Measurements from ENCODE around the gene B4GALT2.

B4GALT2 gene

GRCh38 chr1:44012404-44012803, 33.4 kb downstream of the B4GALT2 start:
- Histone ChIP-seq H3K9ac (ENCODE audit: low read length) (no peak overlapping the region), H3K4me1 (ENCODE audit: control insufficient read depth, insufficient read depth, low read length) (peaks cover 7% of the 10 kb centered on the region)

GRCh38 chr1:44012941-44013609, 34.1 kb downstream of the B4GALT2 start:
- Histone ChIP-seq H3K4me1 (ENCODE audit: control insufficient read depth, insufficient read depth, low read length) (peaks cover 7% of the 10 kb centered on the region), H3K36me3 (ENCODE audit: control insufficient read depth, insufficient read depth, low read length) (no peaks in the 10 kb centered on the region), H3K4me3 (ENCODE audit: low read length) (no peak overlapping the region), H3K9me3 (ENCODE audit: control insufficient read depth, low read length) (no peaks in the 10 kb centered on the region), H3K27me3 (ENCODE audit: control insufficient read depth, insufficient read depth, low read length) (no peaks in the 10 kb centered on the region), H3K9ac (ENCODE audit: low read length) (no peak overlapping the region)

More at GRCh38 chr1:44012404-44012803, 33.4 kb downstream of the B4GALT2 start:
- H3K4me3 ChIP-seq (ENCODE audit: low read length) = no peak overlapping the region
- H3K27me3 ChIP-seq (ENCODE audit: control insufficient read depth, insufficient read depth, low read length) = no peaks in the 10 kb centered on the region
- no peaks in the 10 kb centered on the region for H3K36me3 ChIP-seq (ENCODE audit: control insufficient read depth, insufficient read depth, low read length)
- H3K9me3 ChIP-seq (ENCODE audit: control insufficient read depth, low read length) = no peaks in the 10 kb centered on the region

- Histone ChIP-seq H3K9me3 (ENCODE audit: control insufficient read depth, low read length) (no peaks in the 10 kb centered on the region), H3K9ac (ENCODE audit: low read length) (no peak overlapping the region), H3K36me3 (ENCODE audit: control insufficient read depth, insufficient read depth, low read length) (no peaks in the 10 kb centered on the region), H3K4me3 (ENCODE audit: low read length) (no peak overlapping the region), H3K27me3 (ENCODE audit: control insufficient read depth, insufficient read depth, low read length) (no peaks in the 10 kb centered on the region), H3K4me1 (ENCODE audit: control insufficient read depth, insufficient read depth, low read length) (peaks cover 7% of the 10 kb centered on the region)
Observed at GRCh38 chr1:44013949-44014348, 34.9 kb downstream of the B4GALT2 start.

GRCh38 chr1:44014365-44015104, 35.5 kb downstream of the B4GALT2 start:
- H3K27me3 ChIP-seq (ENCODE audit: control insufficient read depth, insufficient read depth, low read length) = no peaks in the 10 kb centered on the region
- no peak overlapping the region for H3K9ac ChIP-seq (ENCODE audit: low read length)
- no peak overlapping the region for H3K4me3 ChIP-seq (ENCODE audit: low read length)
- no peaks in the 10 kb centered on the region for H3K9me3 ChIP-seq (ENCODE audit: control insufficient read depth, low read length)
- H3K36me3 ChIP-seq (ENCODE audit: control insufficient read depth, insufficient read depth, low read length) = no peaks in the 10 kb centered on the region
- H3K4me1 ChIP-seq (ENCODE audit: control insufficient read depth, insufficient read depth, low read length) = peaks cover 7% of the 10 kb centered on the region

- peaks cover 7% of the 10 kb centered on the region for H3K4me1 ChIP-seq (ENCODE audit: control insufficient read depth, insufficient read depth, low read length)
Observed at GRCh38 chr1:44015206-44015605, 36.2 kb downstream of the B4GALT2 start.

GRCh38 chr1:44016041-44016889, 37.3 kb downstream of the B4GALT2 start:
- peaks cover 7% of the 10 kb centered on the region for H3K4me1 ChIP-seq (ENCODE audit: control insufficient read depth, insufficient read depth, low read length)
- H3K4me3 ChIP-seq (ENCODE audit: low read length) = no peak overlapping the region
- H3K27me3 ChIP-seq (ENCODE audit: control insufficient read depth, insufficient read depth, low read length) = no peaks in the 10 kb centered on the region
- H3K9ac ChIP-seq (ENCODE audit: low read length) = no peak overlapping the region
- H3K9me3 ChIP-seq (ENCODE audit: control insufficient read depth, low read length) = no peaks in the 10 kb centered on the region
- no peaks in the 10 kb centered on the region for H3K36me3 ChIP-seq (ENCODE audit: control insufficient read depth, insufficient read depth, low read length)

More at GRCh38 chr1:44015206-44015605, 36.2 kb downstream of the B4GALT2 start:
- H3K27me3 ChIP-seq (ENCODE audit: control insufficient read depth, insufficient read depth, low read length) = no peaks in the 10 kb centered on the region
- no peak overlapping the region for H3K9ac ChIP-seq (ENCODE audit: low read length)
- H3K36me3 ChIP-seq (ENCODE audit: control insufficient read depth, insufficient read depth, low read length) = no peaks in the 10 kb centered on the region
- H3K4me3 ChIP-seq (ENCODE audit: low read length) = no peak overlapping the region
- no peaks in the 10 kb centered on the region for H3K9me3 ChIP-seq (ENCODE audit: control insufficient read depth, low read length)

- H3K9me3 ChIP-seq (ENCODE audit: control insufficient read depth, low read length) = no peaks in the 10 kb centered on the region
- no peak overlapping the region for H3K9ac ChIP-seq (ENCODE audit: low read length)
- no peaks in the 10 kb centered on the region for H3K27me3 ChIP-seq (ENCODE audit: control insufficient read depth, insufficient read depth, low read length)
- H3K4me1 ChIP-seq (ENCODE audit: control insufficient read depth, insufficient read depth, low read length) = peaks cover 7% of the 10 kb centered on the region
- no peaks in the 10 kb centered on the region for H3K36me3 ChIP-seq (ENCODE audit: control insufficient read depth, insufficient read depth, low read length)
- no peak overlapping the region for H3K4me3 ChIP-seq (ENCODE audit: low read length)
Observed at GRCh38 chr1:44016890-44017400, 37.9 kb downstream of the B4GALT2 start.

GRCh38 chr1:44019466-44019948, 40.5 kb downstream of the B4GALT2 start:
- Histone ChIP-seq H3K4me1 (ENCODE audit: control insufficient read depth, insufficient read depth, low read length) (peaks cover 4% of the 10 kb centered on the region), H3K36me3 (ENCODE audit: control insufficient read depth, insufficient read depth, low read length) (no peaks in the 10 kb centered on the region), H3K27me3 (ENCODE audit: control insufficient read depth, insufficient read depth, low read length) (no peaks in the 10 kb centered on the region), H3K9ac (ENCODE audit: low read length) (no peak overlapping the region), H3K4me3 (ENCODE audit: low read length) (no peak overlapping the region), H3K9me3 (ENCODE audit: control insufficient read depth, low read length) (no peaks in the 10 kb centered on the region)

GRCh38 chr1:44020464-44020863, 41.5 kb downstream of the B4GALT2 start:
- Histone ChIP-seq H3K9ac (ENCODE audit: low read length) (no peak overlapping the region), H3K27me3 (ENCODE audit: control insufficient read depth, insufficient read depth, low read length) (no peaks in the 10 kb centered on the region), H3K4me3 (ENCODE audit: low read length) (no peak overlapping the region), H3K9me3 (ENCODE audit: control insufficient read depth, low read length) (no peaks in the 10 kb centered on the region), H3K4me1 (ENCODE audit: control insufficient read depth, insufficient read depth, low read length) (peaks cover 11% of the 10 kb centered on the region), H3K36me3 (ENCODE audit: control insufficient read depth, insufficient read depth, low read length) (no peaks in the 10 kb centered on the region)

GRCh38 chr1:44021156-44021555, 42.1 kb downstream of the B4GALT2 start:
- Histone ChIP-seq H3K9me3 (ENCODE audit: control insufficient read depth, low read length) (no peaks in the 10 kb centered on the region), H3K27me3 (ENCODE audit: control insufficient read depth, insufficient read depth, low read length) (no peaks in the 10 kb centered on the region), H3K36me3 (ENCODE audit: control insufficient read depth, insufficient read depth, low read length) (no peaks in the 10 kb centered on the region), H3K4me3 (ENCODE audit: low read length) (no peak overlapping the region), H3K4me1 (ENCODE audit: control insufficient read depth, insufficient read depth, low read length) (peaks cover 17% of the 10 kb centered on the region), H3K9ac (ENCODE audit: low read length) (no peak overlapping the region)

GRCh38 chr1:44021581-44022321, 42.7 kb downstream of the B4GALT2 start:
- no peak overlapping the region for H3K9ac ChIP-seq (ENCODE audit: low read length)

More at GRCh38 chr1:44021581-44022321, 42.7 kb downstream of the B4GALT2 start:
- Histone ChIP-seq H3K4me1 (ENCODE audit: control insufficient read depth, insufficient read depth, low read length) (peaks cover 23% of the 10 kb centered on the region), H3K9me3 (ENCODE audit: control insufficient read depth, low read length) (no peaks in the 10 kb centered on the region), H3K4me3 (ENCODE audit: low read length) (no peak overlapping the region), H3K27me3 (ENCODE audit: control insufficient read depth, insufficient read depth, low read length) (no peaks in the 10 kb centered on the region), H3K36me3 (ENCODE audit: control insufficient read depth, insufficient read depth, low read length) (no peaks in the 10 kb centered on the region)
